Body of pancreas (tissue), 4 donors: Measurements from ENCODE around the gene CYP19A1.

Experiments
- CTCF ChIP-seq, 7 experiments: fragments of 450-650 bp in 4 of 7; fragments of 200-600 bp in 3 of 7; sonication (generic) in 3 of 7; IDR thresholded peaks; one replicate each; pipeline ENCODE4 v1.5.1; 2016 to 2019; ENCODE audit warnings: antibody characterized with exemption in 7 of 7
- POLR2A ChIP-seq, 3 donors: fragments of 450-650 bp; IDR thresholded peaks; one replicate each; pipeline ENCODE4 v1.6.1; 2016; ENCODE audit warnings: antibody characterized with exemption in 3 of 3, mild to moderate bottlenecking in 2 of 3

GRCh38 chr15:51285399-51285798, 53.0 kb downstream of the CYP19A1 start:
- TF ChIP-seq CTCF (IDR thresholded peaks at IDR 0.05): no peak
- TF ChIP-seq POLR2A (IDR thresholded peaks at IDR 0.05): no peak
